Measurements from ENCODE around the gene CYP2J2.

Gene CYP2J2

GRCh38 chr1:59892841-59893811 lies 33.4 kb downstream of the CYP2J2 start:
- TF ChIP-seq CTCF (conservative IDR thresholded peaks at IDR 0.05; ENCODE audit: low read depth, low read length), result no peak
- no peak overlapping the region for H3K4me3 ChIP-seq (ENCODE audit: low read depth, low read length)
- DNase-seq (ENCODE audit: low read depth), result no peak

- no peak for TF ChIP-seq CTCF (conservative IDR thresholded peaks at IDR 0.05; ENCODE audit: low read depth, low read length)
- no peak for DNase-seq (ENCODE audit: low read depth)
- H3K4me3 ChIP-seq (ENCODE audit: low read depth, low read length), result no peak overlapping the region
Observed at GRCh38 chr1:59885160-59885832, 41.3 kb downstream of the CYP2J2 start.

GRCh38 chr1:59880735-59881134 lies 45.8 kb downstream of the CYP2J2 start:
- no peak for TF ChIP-seq CTCF (conservative IDR thresholded peaks at IDR 0.05; ENCODE audit: low read depth, low read length)
- peak; percentile 24 for DNase-seq (ENCODE audit: low read depth)
- H3K4me3 ChIP-seq (ENCODE audit: low read depth, low read length), result no peak overlapping the region

GRCh38 chr1:59879996-59880505 lies 46.5 kb downstream of the CYP2J2 start:
- TF ChIP-seq CTCF (conservative IDR thresholded peaks at IDR 0.05; ENCODE audit: low read depth, low read length), result no peak
- no peak overlapping the region for H3K4me3 ChIP-seq (ENCODE audit: low read depth, low read length)
- DNase-seq (ENCODE audit: low read depth), result no peak

GRCh38 chr1:59879574-59879973 lies 47.0 kb downstream of the CYP2J2 start:
- H3K4me3 ChIP-seq (ENCODE audit: low read depth, low read length), result no peak overlapping the region
- TF ChIP-seq CTCF (conservative IDR thresholded peaks at IDR 0.05; ENCODE audit: low read depth, low read length), result peak; percentile 77
- peak; percentile 92 for DNase-seq (ENCODE audit: low read depth)

GRCh38 chr1:59878370-59878769 lies 48.2 kb downstream of the CYP2J2 start:
- DNase-seq (ENCODE audit: low read depth), result no peak
- H3K4me3 ChIP-seq (ENCODE audit: low read depth, low read length), result no peak overlapping the region
- no peak for TF ChIP-seq CTCF (conservative IDR thresholded peaks at IDR 0.05; ENCODE audit: low read depth, low read length)

Data from choroid plexus epithelial cell (primary cell).